ENCODE results near the gene MYO1B.

The MYO1B gene

GRCh38 chr2:191228333-191228732 is 16.9 kb upstream of the MYO1B start:
- no peak for DNase-seq

GRCh38 chr2:191228861-191229260 is 16.3 kb upstream of the MYO1B start:
- DNase-seq: no peak

- DNase-seq: no peak
Measured at GRCh38 chr2:191230174-191230573, 15.0 kb upstream of the MYO1B start.

GRCh38 chr2:191231995-191232394 is 13.2 kb upstream of the MYO1B start:
- DNase-seq: no peak

GRCh38 chr2:191233533-191233932 is 11.7 kb upstream of the MYO1B start:
- DNase-seq: no peak

GRCh38 chr2:191234376-191234775 is 10.8 kb upstream of the MYO1B start:
- DNase-seq: no peak

- DNase-seq: no peak
Measured at GRCh38 chr2:191240871-191241270, 4.3 kb upstream of the MYO1B start.

- no peak for DNase-seq
Measured at GRCh38 chr2:191241418-191241817, 3.8 kb upstream of the MYO1B start.

GRCh38 chr2:191243154-191243553 is 2.0 kb upstream of the MYO1B start:
- DNase-seq: no peak

GRCh38 chr2:191244350-191244749 is 854 bp upstream of the MYO1B start:
- no peak for DNase-seq

GRCh38 chr2:191245869-191246531 is 796 bp downstream of the MYO1B start:
- peak; percentile 70 to 89 for DNase-seq

- DNase-seq: peak in 1 of 2 experiments; percentile 24
Measured at GRCh38 chr2:191246820-191247380, 1.7 kb downstream of the MYO1B start.

- DNase-seq: peak; percentile 83 to 86
Measured at GRCh38 chr2:191247381-191248057, 2.3 kb downstream of the MYO1B start.

- DNase-seq: no peak
Measured at GRCh38 chr2:191249156-191249813, 4.1 kb downstream of the MYO1B start.

- peak; percentile 2 to 20 for DNase-seq
Measured at GRCh38 chr2:191250400-191250799, 5.2 kb downstream of the MYO1B start.

- DNase-seq: no peak
Measured at GRCh38 chr2:191250986-191251385, 5.8 kb downstream of the MYO1B start.

GRCh38 chr2:191252699-191253098 is 7.5 kb downstream of the MYO1B start:
- no peak for DNase-seq

- no peak for DNase-seq
Measured at GRCh38 chr2:191253476-191253875, 8.3 kb downstream of the MYO1B start.

- no peak for DNase-seq
Measured at GRCh38 chr2:191255271-191255670, 10.1 kb downstream of the MYO1B start.

GRCh38 chr2:191255756-191256312 is 10.6 kb downstream of the MYO1B start:
- DNase-seq: no peak

- DNase-seq: no peak
Measured at GRCh38 chr2:191257934-191258333, 12.7 kb downstream of the MYO1B start.

GRCh38 chr2:191258996-191259395 is 13.8 kb downstream of the MYO1B start:
- no peak for DNase-seq

GRCh38 chr2:191262436-191262835 is 17.2 kb downstream of the MYO1B start:
- DNase-seq: no peak

- no peak for DNase-seq
Measured at GRCh38 chr2:191263050-191263449, 17.8 kb downstream of the MYO1B start.

Data from NCI-H526 (cell line).